A549 (cell line): Measurements from ENCODE around the gene ZBTB4. TPM values are rescaled to one million over a fixed set of nuclear protein-coding genes. Genes with fewer than 3 reads are reported as not detected.

Source experiments
- ATAC-seq, 2 experiments: fragments of 200-7000 bp in 1 of 2; fragments of >200 bp in 1 of 2; cut with Nextera tagmentation in 1 of 2; cut with Tn5 transposase in 1 of 2; 3 replicates each; pipeline versions ENCODE4 v1.8.0 to v1.9.1; 2018 to 2020; ENCODE audit warnings: mild to moderate bottlenecking in 1 of 2, moderate library complexity in 1 of 2
- CTCF ChIA-PET: fragments of 300-600 bp; sonication (Branson Sonifier 250); formaldehyde crosslinking; extraction: SDS; loops from one replicate; lab custom pipeline; 2021; ENCODE audit warnings: antibody characterized with exemption, inconsistent platforms; lab: Yijun Ruan, JAX
- POLR2A ChIA-PET: fragments of 350-600 bp; formaldehyde crosslinking; extraction: SDS; loops from one replicate; lab custom pipeline; 2021; ENCODE audit warnings: antibody characterized with exemption, inconsistent platforms; lab: Yijun Ruan, JAX
- DNase-seq, 2 experiments: peaks; one replicate each; pipeline versions ENCODE4 v3.0.0 to v3.0.0-alpha.2; 2011 to 2016; ENCODE audit warnings: low read depth in 1 of 2, low spot score in 1 of 2
- FAIRE-seq: peaks from 2 replicates; lab custom pipeline; 2011; peaks lifted over from hg19 to GRCh38; lab: Jason Lieb, UNC
- H3K27ac ChIP-seq, 2 experiments: fragments of >200 bp; sonication (Bioruptor Twin); formaldehyde crosslinking; 3 replicates each; pipeline ENCODE4 v1.5.1; 2016 to 2017
- H3K4me1 ChIP-seq: fragments of >200 bp; sonication (Bioruptor Twin); formaldehyde crosslinking; 3 replicates; pipeline ENCODE4 v1.6.1; 2016
- H3K4me2 ChIP-seq: fragments of >200 bp; sonication (Bioruptor Twin); formaldehyde crosslinking; 3 replicates; pipeline ENCODE4 v1.6.1; 2016
- H3K4me3 ChIP-seq: fragments of >200 bp; sonication (Bioruptor Twin); formaldehyde crosslinking; 3 replicates; pipeline ENCODE4 v1.5.1; 2016
- H3K9me3 ChIP-seq: fragments of >200 bp; sonication (Bioruptor Twin); formaldehyde crosslinking; 3 replicates; pipeline ENCODE4 v1.6.1; 2016
- ATOH8 ChIP-seq: fragments of 250-450 bp; sonication (Bioruptor Pico); IDR thresholded peaks from 2 replicates; pipeline ENCODE4 v1.5.0; 2020; ENCODE audit warnings: low read depth, mild to moderate bottlenecking, moderate library complexity
- BHLHE40 ChIP-seq: IDR thresholded peaks from 2 replicates; pipeline ENCODE4 v1.6.1; 2012; ENCODE audit warnings: low read depth, low read length, inconsistent platforms
- CBX8 ChIP-seq: fragments of 200-600 bp; sonication (generic); IDR thresholded peaks from 2 replicates; pipeline ENCODE4 v1.6.1; 2016
- CHD2 ChIP-seq: fragments of 150-350 bp; IDR thresholded peaks from 2 replicates; pipeline ENCODE4 v1.6.1; 2014; ENCODE audit warnings: low read length; ENCODE audit not compliant: partially characterized antibody
- CHD4 ChIP-seq: fragments of 200-600 bp; sonication (generic); IDR thresholded peaks from 2 replicates; pipeline ENCODE4 v1.6.1; 2016; ENCODE audit warnings: antibody characterized with exemption, mild to moderate bottlenecking, borderline replicate concordance
- EHF ChIP-seq: fragments of 250-450 bp; sonication (Bioruptor Pico); IDR thresholded peaks from 2 replicates; pipeline ENCODE4 v1.5.0; 2020; ENCODE audit warnings: mild to moderate bottlenecking
- EHMT2 ChIP-seq: fragments of 200-600 bp; sonication (generic); IDR thresholded peaks from 2 replicates; pipeline ENCODE4 v1.6.1; 2016; ENCODE audit warnings: antibody characterized with exemption, low read depth, mild to moderate bottlenecking, moderate library complexity
- EP300 ChIP-seq, 2 experiments: fragments of >200 bp; sonication (Bioruptor Twin); formaldehyde crosslinking; IDR thresholded peaks; 2 replicates in 1 of 2; 3 replicates in 1 of 2; pipeline ENCODE4 v1.6.1; 2016 to 2017
- FOSL2 ChIP-seq, 2 experiments: fragments of 450-650 bp in 1 of 2; fragments of >200 bp in 1 of 2; sonication (Bioruptor Twin) in 1 of 2; formaldehyde crosslinking; IDR thresholded peaks; 2 replicates each; pipeline versions ENCODE4 v1.5.0 to v1.6.1; 2016 to 2020; ENCODE audit warnings: mild to moderate bottlenecking in 1 of 2, moderate library complexity in 1 of 2
- GATA3 ChIP-seq: IDR thresholded peaks from 2 replicates; pipeline ENCODE4 v1.6.1; 2012; ENCODE audit warnings: borderline replicate concordance
- HES2 ChIP-seq: fragments of >200 bp; sonication (Bioruptor Twin); formaldehyde crosslinking; IDR thresholded peaks from 2 replicates; pipeline ENCODE4 v1.6.1; 2016
- HMGXB4 ChIP-seq: fragments of 250-450 bp; sonication (Bioruptor Pico); IDR thresholded peaks from 2 replicates; pipeline ENCODE4 v1.5.0; 2021; ENCODE audit warnings: mild to moderate bottlenecking, moderate library complexity, borderline replicate concordance
- HOXB13 ChIP-seq: fragments of 250-450 bp; sonication (Bioruptor Pico); IDR thresholded peaks from 2 replicates; pipeline ENCODE4 v1.5.0; 2020; ENCODE audit warnings: low read depth, mild to moderate bottlenecking, moderate library complexity
- JUNB ChIP-seq: fragments of >200 bp; sonication (Bioruptor Twin); formaldehyde crosslinking; IDR thresholded peaks from 2 replicates; pipeline ENCODE4 v1.6.1; 2016
- NR3C1 ChIP-seq: fragments of >200 bp; sonication (Bioruptor Twin); formaldehyde crosslinking; IDR thresholded peaks from 3 replicates; pipeline ENCODE4 v1.6.1; 2017
- PHF8 ChIP-seq: fragments of 200-600 bp; sonication (generic); IDR thresholded peaks from 2 replicates; pipeline ENCODE4 v1.6.1; 2016; ENCODE audit warnings: low read depth, mild to moderate bottlenecking, antibody characterized with exemption, moderate library complexity, borderline replicate concordance
- POLR2A ChIP-seq: IDR thresholded peaks from 2 replicates; pipeline ENCODE4 v1.6.1; 2012; ENCODE audit warnings: mild to moderate bottlenecking, low read length
- RARB ChIP-seq: fragments of 250-450 bp; sonication (Bioruptor Pico); IDR thresholded peaks from 2 replicates; pipeline ENCODE4 v1.8.0; 2021; ENCODE audit warnings: mild to moderate bottlenecking, moderate library complexity
- REST ChIP-seq: fragments of 200-600 bp; sonication (generic); IDR thresholded peaks from 2 replicates; pipeline ENCODE4 v1.6.1; 2016; ENCODE audit warnings: antibody characterized with exemption, mild to moderate bottlenecking, moderate library complexity
- RFX5 ChIP-seq: fragments of 450-650 bp; IDR thresholded peaks from 2 replicates; pipeline ENCODE4 v1.7.1; 2014; ENCODE audit warnings: antibody characterized with exemption, mild to moderate bottlenecking, moderate library complexity
- USF2 ChIP-seq: fragments of 450-650 bp; IDR thresholded peaks from 2 replicates; pipeline ENCODE4 v1.6.1; 2014; ENCODE audit warnings: antibody characterized with exemption
- WGBS: methylation state at CpG from one replicate; pipeline ENCODE4 v1.1.6; 2017; ENCODE audit errors: missing lambda C conversion rate; 5-methylcytosine and 5-hydroxymethylcytosine counted together
- polyA plus RNA-seq, 4 experiments: library from polyadenylated mRNA; depleted of rRNA in 3 of 4; stranded (reverse); fragments of >200 nt; fragmentation: RNase III in 1 of 4; extraction: RNeasy Plus Mini Kit Qiagen cat#74134 plus additional on column Dnase treatment in 1 of 4; gene quantifications; 2 replicates in 3 of 4; 3 replicates in 1 of 4; pipeline ENCODE4 v1.2.3, GENCODE V29; 2011 to 2017

Gene ZBTB4
- polyA plus RNA-seq, 2 of the 4 experiments (the other 2 are of a cell fraction) = 14.4 to 28.2 TPM

GRCh38 chr17:7512824-7513540, 33.6 kb upstream of the ZBTB4 start:
- H3K4me2 ChIP-seq = no peak overlapping the region
- ATAC-seq = no peak
- no peak for DNase-seq
- WGBS = 95% methylated on average over 20 of the region's 20 CpGs
- POLR2A ChIA-PET = interaction anchor here (0.8 to 1.5 kb wide), 2 partner anchors 29 to 48 kb away, joined by 3 to 13 read pairs; partner anchors contain the start of gene POLR2A
- no peak overlapping the region for H3K4me3 ChIP-seq
- TF ChIP-seq GATA3 (no peak), POLR2A (no peak), EHMT2 (no peak), RARB (no peak), CHD4 (no peak), BHLHE40 (no peak), NR3C1 (no peak), REST (no peak)
- FAIRE-seq = no peak
- H3K4me1 ChIP-seq = no peaks in the 10 kb centered on the region
- H3K9me3 ChIP-seq = no peaks in the 10 kb centered on the region
- H3K27ac ChIP-seq = no peak overlapping the region
- CTCF ChIA-PET = interaction anchor here (0.8 to 9.8 kb wide), 18 partner anchors 8 to 232 kb away, joined by 3 to 232 read pairs (median 15); partner anchors contain the start of genes SENP3, SLC2A4, TMEM256 and TNFSF12

- TF ChIP-seq RARB (no peak), FOSL2 (IDR thresholded peaks at IDR 0.05) (no peak), FOSL2 (CRISPR knock-in tag; IDR thresholded peaks at IDR 0.05) (no peak), BHLHE40 (no peak)
- WGBS = 97% methylated on average over 15 of the region's 15 CpGs
- FAIRE-seq (no peak), DNase-seq (no peak), ATAC-seq (no peak; a peak in 1 of 6 replicates)
- H3K4me2 ChIP-seq = no peak overlapping the region
- no peaks in the 10 kb centered on the region for H3K9me3 ChIP-seq
- H3K4me1 ChIP-seq = no peaks in the 10 kb centered on the region
- ChIA-PET POLR2A (interaction anchor here (1.1 kb wide), 1 partner anchor 49 kb away, joined by 3 read pairs; no protein-coding TSS in a partner anchor), CTCF (interaction anchor here (0.6 to 9.8 kb wide), 8 partner anchors 8 to 363 kb away, joined by 3 to 232 read pairs (median 4); partner anchors contain the start of genes SENP3, TMEM256 and TNFSF13)
- H3K4me3 ChIP-seq = no peak overlapping the region
- H3K27ac ChIP-seq = no peak overlapping the region
These were observed 32.7 kb upstream of the ZBTB4 start for GRCh38 chr17:7512105-7512504.

- POLR2A ChIA-PET = interaction anchor here (1.1 kb wide), 1 partner anchor 50 kb away, joined by 3 read pairs; no protein-coding TSS in a partner anchor
- Histone ChIP-seq H3K4me3 (no peak overlapping the region), H3K4me1 (no peaks in the 10 kb centered on the region), H3K9me3 (no peaks in the 10 kb centered on the region), H3K4me2 (no peak overlapping the region), H3K27ac (no peak overlapping the region)
- TF ChIP-seq JUNB (no peak), BHLHE40 (no peak), GATA3 (no peak), EHF (CRISPR knock-in tag) (no peak), USF2 (no peak), PHF8 (no peak), CBX8 (no peak), CHD2 (no peak), EP300 (IDR thresholded peaks at IDR 0.05) (no peak), RFX5 (no peak), ATOH8 (CRISPR knock-in tag) (no peak), POLR2A (no peak), EHMT2 (no peak), HES2 (no peak), HOXB13 (CRISPR knock-in tag) (no peak), HMGXB4 (CRISPR knock-in tag) (no peak)
- CTCF ChIA-PET = interaction anchor here (0.8 to 9.8 kb wide), 5 partner anchors 9 to 53 kb away, joined by 4 to 232 read pairs (median 4); partner anchors contain the start of genes SENP3 and TNFSF13
- WGBS = 91% methylated on average over 10 of the region's 10 CpGs
- FAIRE-seq (no peak), ATAC-seq (peak; percentile 4 to 12; a peak in 2 of 6 replicates), DNase-seq (no peak)
These were observed 31.7 kb upstream of the ZBTB4 start for GRCh38 chr17:7511108-7511507.
